ENCODE measurements around the gene ZBTB22.

Gene ZBTB22

DNA sequence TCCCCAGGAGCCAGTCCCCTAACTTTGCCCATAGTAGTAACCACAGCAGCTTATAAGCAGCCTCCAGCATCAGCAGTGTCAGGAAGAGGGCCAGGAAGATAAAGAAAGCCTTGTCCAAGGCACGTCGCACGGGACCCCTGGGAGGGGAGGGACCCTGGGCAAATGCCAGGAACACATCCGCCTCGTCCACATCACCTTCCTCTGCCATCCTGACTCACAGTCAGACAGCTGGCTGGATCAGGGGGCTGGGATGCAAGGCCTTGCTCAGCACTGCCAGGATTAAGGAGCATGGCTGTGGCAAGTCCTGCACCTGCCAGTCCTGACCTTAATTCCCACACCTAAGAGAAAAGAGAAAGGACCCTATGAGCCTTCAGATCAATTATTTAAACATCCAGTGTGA, 11.5 kb upstream of the ZBTB22 start:
- DNase-seq (ENCODE audit: extremely low spot score) = no peak
- TF ChIP-seq HDGF (IDR thresholded peaks at IDR 0.05; ENCODE audit: borderline replicate concordance) = no peak
- POLR2A ChIA-PET = interaction anchor here (0.7 kb wide), 1 partner anchor 1991 kb away, joined by 3 read pairs; no protein-coding TSS in a partner anchor
- CTCF ChIA-PET = interaction anchor here (0.5 kb wide), 1 partner anchor 11 kb away, joined by 3 read pairs; no protein-coding TSS in a partner anchor

DNA sequence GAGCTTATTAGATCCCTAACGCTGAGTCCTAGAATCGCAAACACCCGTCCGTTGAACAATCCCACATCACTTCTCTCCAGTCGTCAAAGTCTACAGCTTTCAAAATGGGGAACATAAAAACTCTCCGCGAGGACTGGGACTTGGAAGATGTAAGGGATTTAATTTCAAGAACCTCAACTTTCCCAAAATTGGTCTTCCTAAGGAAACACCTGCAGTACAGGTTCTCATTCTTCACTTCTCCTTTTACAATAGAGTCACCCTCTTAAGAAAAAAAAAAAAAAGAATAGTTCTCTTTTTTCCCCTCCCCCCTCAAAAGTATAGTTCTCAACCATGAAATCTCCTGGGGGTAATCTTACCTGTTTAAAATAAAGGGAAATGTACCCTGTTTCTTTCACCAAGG, 6.6 kb upstream of the ZBTB22 start:
- TF ChIP-seq NFRKB (IDR thresholded peaks at IDR 0.05) (no peak), FOXK2 (IDR thresholded peaks at IDR 0.05) (no peak), BHLHE40 (IDR thresholded peaks at IDR 0.05; ENCODE audit: borderline replicate concordance) (no peak), L3MBTL2 (conservative IDR thresholded peaks at IDR 0.05) (no peak), ELF4 (IDR thresholded peaks at IDR 0.05) (no peak)

DNA sequence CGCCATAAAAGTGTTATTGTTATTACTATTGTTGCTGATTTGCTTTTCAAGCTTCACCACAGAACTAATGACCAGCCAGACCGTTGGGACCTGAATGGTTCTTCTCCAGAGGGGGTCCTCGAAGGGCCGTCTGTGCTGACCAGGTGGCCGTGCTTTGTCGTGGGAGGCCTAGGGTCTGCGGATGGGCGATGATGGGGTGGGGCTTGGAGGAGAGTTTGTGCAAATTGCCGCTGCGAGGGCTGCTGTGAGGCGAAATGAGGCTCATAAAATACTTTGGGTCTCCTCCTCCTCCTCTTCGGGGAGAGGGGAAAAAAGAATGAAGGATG, 6.0 kb upstream of the ZBTB22 start:
- no peak for DNase-seq (ENCODE audit: extremely low spot score)
- ChIA-PET CTCF (interaction anchor here (0.9 kb wide), 1 partner anchor 41 kb away, joined by 3 read pairs; no protein-coding TSS in a partner anchor), POLR2A (interaction anchor here (0.7 to 1.1 kb wide), 3 partner anchors 22 to 102 kb away, joined by 3 to 6 read pairs (median 4); no protein-coding TSS in a partner anchor)
- TF ChIP-seq BHLHE40 (IDR thresholded peaks at IDR 0.05; ENCODE audit: borderline replicate concordance) (no peak), L3MBTL2 (conservative IDR thresholded peaks at IDR 0.05) (peak; percentile 75; the same call in 1 of the 2 replicates), ELF4 (IDR thresholded peaks at IDR 0.05) (no peak)

More for the DNA sequence above, 6.6 kb upstream of the ZBTB22 start:
- CTCF ChIA-PET = interaction anchor here (0.9 kb wide), 1 partner anchor 42 kb away, joined by 3 read pairs; no protein-coding TSS in a partner anchor
- POLR2A ChIA-PET = interaction anchor here (0.7 to 1.1 kb wide), 3 partner anchors 22 to 102 kb away, joined by 3 to 6 read pairs (median 4); no protein-coding TSS in a partner anchor
- DNase-seq (ENCODE audit: extremely low spot score) = no peak

DNA sequence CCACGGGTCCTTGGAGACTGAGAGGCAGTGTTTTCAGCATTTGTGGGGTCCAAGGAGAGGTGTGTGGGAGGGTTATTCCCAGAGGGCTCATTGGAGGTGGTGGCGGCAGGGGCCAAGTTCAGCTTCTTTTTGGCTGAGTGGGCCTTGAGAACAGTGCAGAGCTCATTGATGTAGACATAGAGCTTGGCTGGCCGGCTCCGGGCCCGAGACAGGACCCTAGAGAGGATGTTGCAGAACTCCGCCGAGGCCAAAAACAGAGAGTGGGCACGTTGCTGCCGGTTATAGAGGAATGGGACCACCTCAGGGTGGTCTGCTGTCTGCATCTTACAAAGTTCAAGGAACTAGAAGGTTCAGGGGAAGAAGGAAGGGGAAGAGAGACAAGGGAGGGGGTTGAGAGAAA, 3.7 kb upstream of the ZBTB22 start:
- ChIA-PET CTCF (no interaction called here), POLR2A (interaction anchor here (0.5 to 5.0 kb wide), 3 partner anchors 23 to 50 kb away, joined by 3 to 42 read pairs (median 5); partner anchors contain the start of genes RGL2, RPS18 and VPS52)
- TF ChIP-seq FOXM1 (IDR thresholded peaks at IDR 0.05; ENCODE audit: borderline replicate concordance) (no peak), L3MBTL2 (conservative IDR thresholded peaks at IDR 0.05) (no peak), ELF4 (IDR thresholded peaks at IDR 0.05) (no peak), NFRKB (IDR thresholded peaks at IDR 0.05) (no peak), FOXA1 (IDR thresholded peaks at IDR 0.05) (no peak), SP1 (IDR thresholded peaks at IDR 0.05) (no peak), ZNF384 (IDR thresholded peaks at IDR 0.05) (no peak), BHLHE40 (IDR thresholded peaks at IDR 0.05; ENCODE audit: borderline replicate concordance) (no peak)
- DNase-seq (ENCODE audit: extremely low spot score) = no peak

DNA sequence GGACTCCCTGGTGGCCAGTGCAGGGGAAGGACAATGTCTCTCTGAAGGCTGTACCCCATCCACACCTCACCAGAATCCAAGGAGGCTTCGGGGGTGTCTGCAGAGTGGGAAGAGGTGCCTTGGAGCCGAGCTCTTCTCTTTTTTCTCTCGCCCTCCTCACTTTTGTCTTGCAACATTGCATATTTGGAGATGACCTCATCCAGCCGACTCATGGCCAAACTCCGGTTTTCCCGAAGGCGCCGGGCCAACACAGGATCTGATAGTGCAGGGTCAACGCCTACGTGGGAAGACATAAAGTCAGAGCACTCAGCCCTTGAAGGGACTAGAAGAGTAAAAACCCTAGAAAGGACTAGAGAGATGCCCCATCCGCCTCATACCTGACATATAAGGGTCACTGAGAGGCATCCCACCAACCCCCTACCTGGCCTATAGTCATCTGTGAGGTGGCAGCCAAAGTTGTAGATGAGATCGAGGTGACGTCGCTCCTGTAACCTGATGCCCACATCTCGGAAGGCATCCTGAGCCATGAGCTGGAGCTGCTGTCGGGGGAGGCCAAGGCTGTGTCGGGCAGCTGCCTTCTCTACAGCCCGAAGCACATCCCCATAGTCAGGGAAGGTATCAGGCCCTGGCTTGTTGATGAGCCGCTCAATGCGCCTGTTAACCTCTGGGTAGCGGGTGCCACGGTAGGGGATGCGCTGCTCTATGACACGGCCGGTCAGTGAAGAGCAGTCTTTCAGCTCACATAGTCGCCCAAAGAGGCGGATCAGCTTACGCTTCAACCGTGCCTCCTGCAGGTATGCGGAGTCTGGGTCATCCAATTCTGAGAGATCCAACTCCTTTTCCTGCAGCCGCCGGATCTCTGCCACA, 3.0 kb upstream of the ZBTB22 start:
- ChIA-PET CTCF (no interaction called here), POLR2A (interaction anchor here (1.3 to 5.0 kb wide), 2 partner anchors 22 to 49 kb away, joined by 5 to 42 read pairs; partner anchors contain the start of genes RGL2, RPS18 and VPS52)
- TF ChIP-seq HDGF (IDR thresholded peaks at IDR 0.05; ENCODE audit: borderline replicate concordance) (no peak), LEF1 (IDR thresholded peaks at IDR 0.05; ENCODE audit: borderline replicate concordance) (no peak)
- no peak for DNase-seq (ENCODE audit: extremely low spot score)

DNA sequence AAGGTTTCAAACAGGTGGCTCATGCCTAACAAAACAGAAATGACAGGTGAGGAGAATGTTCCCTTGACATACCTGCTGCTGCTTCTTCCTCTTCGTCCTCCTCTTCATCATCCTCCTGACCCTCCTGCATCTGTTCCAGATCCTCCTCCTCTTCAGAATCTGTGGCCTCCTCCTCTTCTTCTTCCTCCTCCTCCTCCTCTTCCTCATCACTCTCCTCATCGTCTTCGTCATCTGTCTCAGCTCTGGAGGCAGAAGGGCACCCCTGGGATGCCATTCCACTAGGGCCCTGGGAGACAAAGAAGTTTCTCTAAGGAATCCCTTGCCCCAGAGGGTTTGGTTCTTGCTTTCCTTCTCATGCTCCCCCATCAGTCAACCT, 2.4 kb upstream of the ZBTB22 start:
- DNase-seq (ENCODE audit: extremely low spot score) = no peak
- CTCF ChIA-PET = no interaction called here
- POLR2A ChIA-PET = interaction anchor here (5.0 kb wide), 1 partner anchor 22 kb away, joined by 42 read pairs; the partner anchor contains the start of gene RGL2
- TF ChIP-seq SUZ12 (IDR thresholded peaks at IDR 0.05) (no peak), BHLHE40 (IDR thresholded peaks at IDR 0.05; ENCODE audit: borderline replicate concordance) (no peak), NFRKB (IDR thresholded peaks at IDR 0.05) (no peak), ZNF384 (IDR thresholded peaks at IDR 0.05) (no peak), ELF4 (IDR thresholded peaks at IDR 0.05) (no peak), LEF1 (IDR thresholded peaks at IDR 0.05; ENCODE audit: borderline replicate concordance) (no peak), FOXM1 (IDR thresholded peaks at IDR 0.05; ENCODE audit: borderline replicate concordance) (no peak), FOXA1 (IDR thresholded peaks at IDR 0.05) (no peak), L3MBTL2 (conservative IDR thresholded peaks at IDR 0.05) (no peak), TARDBP (IDR thresholded peaks at IDR 0.05) (no peak), CTBP1 (IDR thresholded peaks at IDR 0.05; ENCODE audit: borderline replicate concordance) (no peak), FOXK2 (IDR thresholded peaks at IDR 0.05) (no peak), SP1 (IDR thresholded peaks at IDR 0.05) (no peak), HDGF (IDR thresholded peaks at IDR 0.05; ENCODE audit: borderline replicate concordance) (no peak), ARNT (IDR thresholded peaks at IDR 0.05) (no peak)
- TF ChIP-seq, protein P1, sequence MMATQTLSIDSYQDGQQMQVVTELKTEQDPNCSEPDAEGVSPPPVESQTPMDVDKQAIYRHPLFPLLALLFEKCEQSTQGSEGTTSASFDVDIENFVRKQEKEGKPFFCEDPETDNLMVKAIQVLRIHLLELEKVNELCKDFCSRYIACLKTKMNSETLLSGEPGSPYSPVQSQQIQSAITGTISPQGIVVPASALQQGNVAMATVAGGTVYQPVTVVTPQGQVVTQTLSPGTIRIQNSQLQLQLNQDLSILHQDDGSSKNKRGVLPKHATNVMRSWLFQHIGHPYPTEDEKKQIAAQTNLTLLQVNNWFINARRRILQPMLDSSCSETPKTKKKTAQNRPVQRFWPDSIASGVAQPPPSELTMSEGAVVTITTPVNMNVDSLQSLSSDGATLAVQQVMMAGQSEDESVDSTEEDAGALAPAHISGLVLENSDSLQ (IDR thresholded peaks at IDR 0.05) = no peak

DNA sequence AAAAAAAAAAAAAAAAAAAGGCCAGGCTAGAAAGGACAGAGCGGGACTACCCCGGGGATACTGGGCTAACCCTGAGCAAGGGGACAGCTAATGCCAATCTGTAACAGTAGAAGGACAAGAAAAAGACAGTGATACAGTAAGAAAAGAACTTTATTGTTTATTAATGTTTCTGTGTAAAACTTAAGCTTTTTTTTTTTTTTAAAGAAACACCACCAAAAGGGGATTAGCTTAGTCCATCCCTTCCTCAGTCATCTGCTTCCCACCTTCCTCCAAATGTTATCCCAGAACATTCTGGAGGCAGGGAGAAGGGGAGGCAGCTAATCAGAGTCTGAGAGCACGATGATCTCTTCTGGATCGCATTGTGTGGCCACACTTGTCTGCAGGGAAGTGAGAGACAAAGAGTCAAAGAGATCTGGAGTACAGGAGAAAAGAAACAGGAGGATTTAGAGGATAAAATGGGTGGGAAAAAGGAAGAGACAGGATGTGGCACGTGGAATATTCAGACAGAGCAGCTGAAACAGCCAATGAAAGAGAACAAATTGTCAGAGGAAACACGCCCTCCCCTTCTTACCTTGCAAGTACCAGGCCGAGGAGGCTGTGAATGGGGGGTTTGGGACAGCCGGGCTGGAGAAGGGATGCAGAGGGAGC, 1.0 kb upstream of the ZBTB22 start:
- ChIA-PET CTCF (interaction anchor here (0.6 to 1.7 kb wide), 4 partner anchors 11 to 46 kb away, joined by 3 to 10 read pairs (median 4); a partner anchor contains a TSS), POLR2A (interaction anchor here (0.9 to 5.0 kb wide), 11 partner anchors 17 to 136 kb away, joined by 3 to 42 read pairs (median 5); partner anchors contain the start of genes B3GALT4, CUTA, PFDN6 and RGL2)
- TF ChIP-seq LEF1 (IDR thresholded peaks at IDR 0.05; ENCODE audit: borderline replicate concordance) (no peak), BHLHE40 (IDR thresholded peaks at IDR 0.05; ENCODE audit: borderline replicate concordance) (no peak), ZNF384 (IDR thresholded peaks at IDR 0.05) (peak; percentile 1), L3MBTL2 (conservative IDR thresholded peaks at IDR 0.05) (peak; percentile 14; the same call in 1 of the 2 replicates)
- no peak for DNase-seq (ENCODE audit: extremely low spot score)

Data from HEK293T (cell line).